OCI-LY7 (cell line): ENCODE measurements around the gene HNRNPH2. TPM values are rescaled to one million over a fixed set of nuclear protein-coding genes. Genes with fewer than 3 reads are reported as not detected.

ENCODE experiments used
- Bru-seq: library from RNA; stranded (reverse); fragments of 400-500 nt; gene quantifications from one replicate; lab custom pipeline; 2021; lab: Mats Ljungman, UMichigan
- BruChase-seq, 2 experiments: library from RNA; stranded (reverse); fragments of 400-500 nt; gene quantifications; one replicate each; lab custom pipeline; 2021; lab: Mats Ljungman, UMichigan
- BruUV-seq: library from RNA; stranded (reverse); fragments of 400-500 nt; replicated peaks from 2 replicates; lab custom pipeline; 2021; lab: Mats Ljungman, UMichigan
- CTCF ChIA-PET: fragments of 300-600 bp; sonication (Branson Sonifier 250); formaldehyde crosslinking; loops from one replicate; lab custom pipeline; 2022; ENCODE audit warnings: antibody characterized with exemption; ENCODE audit not compliant: unreplicated experiment; lab: Charles Lee
- POLR2A ChIA-PET: fragments of 300-600 bp; sonication (Branson Sonifier 250); formaldehyde crosslinking; loops from one replicate; lab custom pipeline; 2022; ENCODE audit warnings: antibody characterized with exemption; lab: Charles Lee
- DNase-seq: peaks from one replicate; pipeline ENCODE4 v3.0.0-alpha.2; 2015; ENCODE audit warnings: low spot score
- H2AFZ ChIP-seq: fragments of 200-600 bp; sonication (generic), shearing (Covaris generic); 2 replicates; pipeline ENCODE4 v1.6.1; 2014; ENCODE audit warnings: mild to moderate bottlenecking, antibody characterized with exemption, low read length, moderate library complexity
- H3K27ac ChIP-seq: fragments of 200-600 bp; sonication (generic); 2 replicates; pipeline ENCODE4 v1.5.1; 2014; ENCODE audit warnings: mixed run types, low read depth, mild to moderate bottlenecking, moderate library complexity, low read length, inconsistent platforms; ENCODE audit not compliant: poor library complexity, severe bottlenecking
- H3K36me3 ChIP-seq: fragments of 200-600 bp; sonication (generic); 2 replicates; pipeline ENCODE4 v1.6.1; 2014; ENCODE audit warnings: mild to moderate bottlenecking, antibody characterized with exemption, low read length, moderate library complexity, mixed read lengths; ENCODE audit not compliant: insufficient read depth
- H3K4me1 ChIP-seq: fragments of 200-600 bp; sonication (generic); 2 replicates; pipeline ENCODE4 v1.5.1; 2014; ENCODE audit warnings: mild to moderate bottlenecking, low read length; ENCODE audit not compliant: insufficient read depth, poor library complexity, severe bottlenecking
- H3K4me2 ChIP-seq: fragments of 200-600 bp; sonication (generic); 2 replicates; pipeline ENCODE4 v1.6.1; 2014; ENCODE audit warnings: mild to moderate bottlenecking, low read length
- H3K4me3 ChIP-seq: fragments of 200-600 bp; sonication (generic); 2 replicates; pipeline ENCODE4 v1.5.1; 2014; ENCODE audit warnings: mild to moderate bottlenecking, low read depth, low read length; ENCODE audit not compliant: poor library complexity, severe bottlenecking
- H3K79me2 ChIP-seq: fragments of 200-600 bp; sonication (generic); 2 replicates; pipeline ENCODE4 v1.6.1; 2016; ENCODE audit warnings: low read depth, mild to moderate bottlenecking, low read length, moderate library complexity, mixed read lengths; ENCODE audit not compliant: insufficient read depth
- H3K9me2 ChIP-seq: fragments of 200-600 bp; sonication (generic); 2 replicates; pipeline ENCODE4 v1.6.1; 2016; ENCODE audit warnings: mild to moderate bottlenecking, low read length, mixed read lengths; ENCODE audit not compliant: insufficient read depth
- H3K9me3 ChIP-seq: fragments of 200-600 bp; sonication (generic); 2 replicates; pipeline ENCODE4 v1.6.1; 2014; ENCODE audit warnings: mild to moderate bottlenecking, mixed run types, low read length, mixed read lengths
- H4K20me1 ChIP-seq: fragments of 200-600 bp; sonication (generic); 2 replicates; pipeline ENCODE4 v1.6.1; 2014; ENCODE audit warnings: mild to moderate bottlenecking, antibody characterized with exemption, low read length, moderate library complexity, mixed read lengths; ENCODE audit not compliant: insufficient read depth
- CTCF ChIP-seq: fragments of 200-600 bp; sonication (generic); conservative IDR thresholded peaks from 2 replicates; pipeline ENCODE4 v1.5.1; 2014; ENCODE audit warnings: mild to moderate bottlenecking, antibody characterized with exemption, low read length, moderate library complexity, mixed read lengths
- EZH2phosphoT487 ChIP-seq: fragments of 200-600 bp; sonication (generic); IDR thresholded peaks from 2 replicates; pipeline ENCODE4 v1.6.1; 2018; ENCODE audit warnings: low read depth, borderline replicate concordance, mild to moderate bottlenecking, mixed run types, antibody characterized with exemption, low read length, moderate library complexity, mixed read lengths
- intact Hi-C: fragments of 100-400 bp; cut with micrococcal nuclease; formaldehyde crosslinking; loops from one replicate; pipeline ENCODE4 v1.10.0; 2022; ENCODE audit not compliant: unreplicated experiment
- long read RNA-seq: library from polyadenylated mRNA; stranded (forward); transcript quantifications from one replicate; pipeline ENCODE4 v2.0.0, GENCODE V29; 2022
- total RNA-seq, 2 experiments: library from RNA; depleted of rRNA in 1 of 2; stranded (reverse); fragments of >200 nt in 1 of 2; shearing (Covaris generic) in 1 of 2; gene quantifications; 2 replicates each; pipeline ENCODE4 v1.2.3, GENCODE V29; 2014 to 2022

HNRNPH2 gene
- total RNA-seq (2014; rRNA removed; shearing (Covaris generic)): 23.5 and 29.3 TPM in 2 replicates
- total RNA-seq (2022): 33.1 and 38.1 TPM in 2 replicates
- percentile 94 among the genes with signal in this experiment for Bru-seq, nascent RNA
- percentile 99 among the genes with signal in this experiment for BruChase-seq, experiment 1, labeled RNA remaining after a 6-hour chase
- BruChase-seq, experiment 2, labeled RNA remaining after a 2-hour chase: percentile 99 among the genes with signal in this experiment
- long read RNA-seq, transcript HNRNPH2-201 (2 exons, 2,223 nt): major isoform, 130 of 132 reads
- long read RNA-seq, partial matches to known transcripts: 0 of 132 reads
- long read RNA-seq, other reads (novel, unspliced or antisense): 2 of 132 reads

- BruUV-seq: no TSS peak
- H3K4me1 ChIP-seq: peaks cover 5% of the 10 kb centered on the region
- CTCF ChIA-PET: no interaction called here
- peak within 1 kb of the TSS; percentile 90 for H3K4me2 ChIP-seq
- no peaks in the 10 kb centered on the region for H3K9me3 ChIP-seq
- H2AFZ ChIP-seq: peak within 1 kb of the TSS; percentile 34; the same call in 1 of the 2 replicates
- no peaks in the 10 kb centered on the region for H3K9me2 ChIP-seq
- intact Hi-C loops: loop anchor here (5.0 kb wide), 1 partner anchor 61 kb away; the partner anchor contains the start of gene TIMM8A
- peaks cover 84% of the 10 kb centered on the region for H3K79me2 ChIP-seq
- TF ChIP-seq CTCF: no peak
- no peak for TF ChIP-seq EZH2phosphoT487
- peak within 1 kb of the TSS; percentile 85 for H3K27ac ChIP-seq
- no peaks in the 10 kb centered on the region for H4K20me1 ChIP-seq
- H3K36me3 ChIP-seq: peaks cover 48% of the 10 kb centered on the region
- POLR2A ChIA-PET: interaction anchor here (1.8 kb wide), 1 partner anchor 17 kb away, joined by 4 read pairs; the partner anchor contains the start of gene RPL36A
- H3K4me3 ChIP-seq: peak within 1 kb of the TSS; percentile 97
- DNase-seq: peak; percentile 96
These were observed at the start of gene HNRNPH2, which contains the start of gene GLA for GRCh38 chrX:101407748-101408531. TSS of gene HNRNPH2 (plus strand) at chrX:101408222. CDS start at chrX:101411989, 3,767 bp downstream. TSS of gene GLA (minus strand) at chrX:101407925. CDS start at chrX:101407903, 22 bp downstream.

- Histone ChIP-seq H3K9me2 (no peaks in the 10 kb centered on the region), H4K20me1 (no peaks in the 10 kb centered on the region), H2AFZ (no peak overlapping the region), H3K4me3 (no peak overlapping the region), H3K79me2 (peaks cover 7% of the 10 kb centered on the region; the same call in 1 of the 2 replicates), H3K27ac (peak overlapping the region; percentile 57), H3K36me3 (peaks cover 84% of the 10 kb centered on the region), H3K4me2 (no peak overlapping the region), H3K9me3 (no peaks in the 10 kb centered on the region), H3K4me1 (peaks cover 49% of the 10 kb centered on the region)
- POLR2A ChIA-PET: interaction anchor here (0.9 to 2.2 kb wide), 2 partner anchors 26 to 32 kb away, joined by 3 to 6 read pairs; partner anchors contain the start of gene BTK
- CTCF ChIA-PET: no interaction called here
- DNase-seq: no peak
- intact Hi-C loops: loop anchor here (2.0 kb wide), 1 partner anchor 31 kb away; the partner anchor contains the start of gene RPL36A
- no TSS peak for BruUV-seq
- no peak for TF ChIP-seq CTCF
- no peak for TF ChIP-seq EZH2phosphoT487
These were observed 48.1 kb upstream of the HNRNPH2 start for GRCh38 chrX:101359966-101360365.
